SJCRH30 (cell line): Measurements from ENCODE around the gene ZBTB21. TPM values are rescaled to one million over a fixed set of nuclear protein-coding genes. Genes with fewer than 3 reads are reported as not detected.

Source experiments
- DNase-seq, 2 experiments: peaks; one replicate each; pipeline ENCODE4 v3.0.0-alpha.2; 2015 to 2020
- H3K27ac ChIP-seq: fragments of 250-450 bp; sonication (Bioruptor Pico); 2 replicates; pipeline ENCODE4 v1.5.1; 2020; ENCODE audit warnings: mild to moderate bottlenecking, moderate library complexity
- H3K27me3 ChIP-seq: fragments of 250-450 bp; sonication (Bioruptor Pico); 2 replicates; pipeline ENCODE4 v1.5.1; 2020; ENCODE audit warnings: mild to moderate bottlenecking, moderate library complexity
- H3K36me3 ChIP-seq: fragments of 250-450 bp; sonication (Bioruptor Pico); 2 replicates; pipeline ENCODE4 v1.5.1; 2020; ENCODE audit warnings: mild to moderate bottlenecking, moderate library complexity
- H3K4me1 ChIP-seq: fragments of 250-450 bp; sonication (Bioruptor Pico); 2 replicates; pipeline ENCODE4 v1.5.1; 2020; ENCODE audit warnings: mild to moderate bottlenecking, moderate library complexity
- H3K4me3 ChIP-seq: fragments of 250-450 bp; sonication (Bioruptor Pico); 2 replicates; pipeline ENCODE4 v1.5.1; 2020; ENCODE audit warnings: mild to moderate bottlenecking, moderate library complexity
- H3K9me3 ChIP-seq: fragments of 250-450 bp; sonication (Bioruptor Pico); replicated peaks from 2 replicates; pipeline ENCODE4 v1.5.1; 2020; ENCODE audit warnings: mild to moderate bottlenecking, moderate library complexity
- total RNA-seq: library from RNA; depleted of rRNA; stranded (reverse); fragments of >200 nt; shearing (Covaris generic); gene quantifications from 2 replicates; pipeline ENCODE4 v1.2.3, GENCODE V29; 2014

ZBTB21 gene
- total RNA-seq, 1 experiment from 2014 or later = 25.7 TPM

GRCh38 chr21:42043961-42044360 is 33.8 kb upstream of the ZBTB21 start:
- H3K27ac ChIP-seq = no peak overlapping the region
- H3K9me3 ChIP-seq = no peaks in the 10 kb centered on the region
- no peaks in the 10 kb centered on the region for H3K27me3 ChIP-seq
- H3K4me3 ChIP-seq = no peak overlapping the region
- H3K4me1 ChIP-seq = peaks cover 7% of the 10 kb centered on the region; the same call in 1 of the 2 replicates
- H3K36me3 ChIP-seq = no peaks in the 10 kb centered on the region
- no peak for DNase-seq

GRCh38 chr21:42043201-42043895 is 33.2 kb upstream of the ZBTB21 start:
- H3K9me3 ChIP-seq = no peaks in the 10 kb centered on the region
- H3K36me3 ChIP-seq = no peaks in the 10 kb centered on the region
- DNase-seq = no peak
- no peak overlapping the region for H3K4me3 ChIP-seq
- peaks cover 7% of the 10 kb centered on the region; the same call in 1 of the 2 replicates for H3K4me1 ChIP-seq
- H3K27me3 ChIP-seq = no peaks in the 10 kb centered on the region
- H3K27ac ChIP-seq = no peak overlapping the region

- H3K4me1 ChIP-seq = peaks cover 7% of the 10 kb centered on the region; the same call in 1 of the 2 replicates
- H3K27ac ChIP-seq = no peak overlapping the region
- H3K9me3 ChIP-seq = no peaks in the 10 kb centered on the region
- DNase-seq = no peak
- H3K4me3 ChIP-seq = no peak overlapping the region
- no peaks in the 10 kb centered on the region for H3K27me3 ChIP-seq
- H3K36me3 ChIP-seq = no peaks in the 10 kb centered on the region
Observed at GRCh38 chr21:42042651-42043050, 32.5 kb upstream of the ZBTB21 start.

- Histone ChIP-seq H3K36me3 (no peaks in the 10 kb centered on the region), H3K9me3 (no peaks in the 10 kb centered on the region), H3K27me3 (no peaks in the 10 kb centered on the region), H3K4me1 (peaks cover 7% of the 10 kb centered on the region; the same call in 1 of the 2 replicates), H3K4me3 (no peak overlapping the region), H3K27ac (no peak overlapping the region)
- DNase-seq = no peak
Observed at GRCh38 chr21:42041711-42042110, 31.6 kb upstream of the ZBTB21 start.

- Histone ChIP-seq H3K27ac (no peak overlapping the region), H3K9me3 (no peaks in the 10 kb centered on the region), H3K4me1 (peaks cover 7% of the 10 kb centered on the region; the same call in 1 of the 2 replicates), H3K27me3 (no peaks in the 10 kb centered on the region), H3K36me3 (no peaks in the 10 kb centered on the region), H3K4me3 (no peak overlapping the region)
- DNase-seq = no peak
Observed at GRCh38 chr21:42041246-42041645, 31.1 kb upstream of the ZBTB21 start.

GRCh38 chr21:42040411-42041180 is 30.4 kb upstream of the ZBTB21 start:
- no peak overlapping the region for H3K4me3 ChIP-seq

GRCh38 chr21:42039911-42040351 is 29.8 kb upstream of the ZBTB21 start:
- peaks cover 7% of the 10 kb centered on the region; the same call in 1 of the 2 replicates for H3K4me1 ChIP-seq
- no peak overlapping the region for H3K4me3 ChIP-seq
- DNase-seq = peak; percentile 57 to 68
- H3K27ac ChIP-seq = peak overlapping the region; percentile 40
- H3K27me3 ChIP-seq = no peaks in the 10 kb centered on the region
- H3K9me3 ChIP-seq = no peaks in the 10 kb centered on the region
- no peaks in the 10 kb centered on the region for H3K36me3 ChIP-seq

More at GRCh38 chr21:42040411-42041180, 30.4 kb upstream of the ZBTB21 start:
- peaks cover 7% of the 10 kb centered on the region; the same call in 1 of the 2 replicates for H3K4me1 ChIP-seq
- no peaks in the 10 kb centered on the region for H3K27me3 ChIP-seq
- H3K36me3 ChIP-seq = no peaks in the 10 kb centered on the region
- DNase-seq = peak; percentile 64 to 69
- H3K27ac ChIP-seq = peak overlapping the region; percentile 40
- H3K9me3 ChIP-seq = no peaks in the 10 kb centered on the region

GRCh38 chr21:42039470-42039901 is 29.3 kb upstream of the ZBTB21 start:
- H3K4me1 ChIP-seq = peaks cover 7% of the 10 kb centered on the region; the same call in 1 of the 2 replicates
- no peak overlapping the region for H3K4me3 ChIP-seq
- no peaks in the 10 kb centered on the region for H3K27me3 ChIP-seq
- peak overlapping the region; percentile 40 for H3K27ac ChIP-seq
- H3K36me3 ChIP-seq = no peaks in the 10 kb centered on the region
- no peak for DNase-seq
- no peaks in the 10 kb centered on the region for H3K9me3 ChIP-seq

- Histone ChIP-seq H3K36me3 (no peaks in the 10 kb centered on the region), H3K27ac (no peak overlapping the region), H3K9me3 (no peaks in the 10 kb centered on the region), H3K27me3 (no peaks in the 10 kb centered on the region), H3K4me3 (no peak overlapping the region), H3K4me1 (peaks cover 7% of the 10 kb centered on the region; the same call in 1 of the 2 replicates)
- DNase-seq = peak in 1 of 2 experiments; percentile 48
Observed at GRCh38 chr21:42038826-42039425, 28.8 kb upstream of the ZBTB21 start.

GRCh38 chr21:42038393-42038792 is 28.2 kb upstream of the ZBTB21 start:
- Histone ChIP-seq H3K36me3 (no peaks in the 10 kb centered on the region), H3K27ac (no peak overlapping the region), H3K9me3 (no peaks in the 10 kb centered on the region), H3K4me1 (peaks cover 7% of the 10 kb centered on the region; the same call in 1 of the 2 replicates), H3K27me3 (no peaks in the 10 kb centered on the region), H3K4me3 (no peak overlapping the region)
- DNase-seq = no peak

GRCh38 chr21:42037943-42038342 is 27.8 kb upstream of the ZBTB21 start:
- Histone ChIP-seq H3K9me3 (no peaks in the 10 kb centered on the region), H3K27me3 (no peaks in the 10 kb centered on the region), H3K4me3 (no peak overlapping the region), H3K36me3 (no peaks in the 10 kb centered on the region), H3K4me1 (peaks cover 7% of the 10 kb centered on the region; the same call in 1 of the 2 replicates), H3K27ac (no peak overlapping the region)
- no peak for DNase-seq

GRCh38 chr21:42037516-42037915 is 27.4 kb upstream of the ZBTB21 start:
- no peak overlapping the region for H3K27ac ChIP-seq
- DNase-seq = no peak
- no peaks in the 10 kb centered on the region for H3K36me3 ChIP-seq
- no peaks in the 10 kb centered on the region for H3K27me3 ChIP-seq
- no peak overlapping the region for H3K4me3 ChIP-seq
- H3K4me1 ChIP-seq = peaks cover 7% of the 10 kb centered on the region; the same call in 1 of the 2 replicates
- no peaks in the 10 kb centered on the region for H3K9me3 ChIP-seq

- Histone ChIP-seq H3K9me3 (no peaks in the 10 kb centered on the region), H3K27ac (no peak overlapping the region), H3K4me1 (peaks cover 7% of the 10 kb centered on the region; the same call in 1 of the 2 replicates), H3K36me3 (no peaks in the 10 kb centered on the region), H3K4me3 (no peak overlapping the region), H3K27me3 (no peaks in the 10 kb centered on the region)
- no peak for DNase-seq
Observed at GRCh38 chr21:42036313-42036712, 26.2 kb upstream of the ZBTB21 start.

GRCh38 chr21:42032968-42033367 is 22.8 kb upstream of the ZBTB21 start:
- no peaks in the 10 kb centered on the region for H3K4me1 ChIP-seq
- no peaks in the 10 kb centered on the region for H3K36me3 ChIP-seq
- no peak overlapping the region for H3K4me3 ChIP-seq
- no peak for DNase-seq
- no peaks in the 10 kb centered on the region for H3K9me3 ChIP-seq
- no peaks in the 10 kb centered on the region for H3K27me3 ChIP-seq
- H3K27ac ChIP-seq = no peak overlapping the region

- no peaks in the 10 kb centered on the region for H3K36me3 ChIP-seq
- no peak overlapping the region for H3K4me3 ChIP-seq
- no peaks in the 10 kb centered on the region for H3K9me3 ChIP-seq
- H3K27ac ChIP-seq = no peak overlapping the region
- no peak for DNase-seq
- H3K4me1 ChIP-seq = no peaks in the 10 kb centered on the region
- H3K27me3 ChIP-seq = no peaks in the 10 kb centered on the region
Observed at GRCh38 chr21:42032266-42032665, 22.1 kb upstream of the ZBTB21 start.
